AG08395 (cell line): Measurements from ENCODE around the gene NRXN3.

Source experiments
- DNase-seq: peaks from one replicate; pipeline ENCODE4 v3.0.0; 2012; ENCODE audit warnings: mixed read lengths, low spot score

Gene NRXN3

GRCh38 chr14:79293482-79294177 is 1123.5 kb downstream of the NRXN3 start:
- DNase-seq: no peak

- DNase-seq: no peak
Observed at GRCh38 chr14:79294499-79294898, 1124.3 kb downstream of the NRXN3 start.

GRCh38 chr14:79295385-79295784 is 1125.2 kb downstream of the NRXN3 start:
- DNase-seq: no peak

- DNase-seq: no peak
Observed at GRCh38 chr14:79298373-79298772, 1128.2 kb downstream of the NRXN3 start.

GRCh38 chr14:79299162-79299561 is 1129.0 kb downstream of the NRXN3 start:
- DNase-seq: no peak

GRCh38 chr14:79304279-79304678 is 1134.1 kb downstream of the NRXN3 start:
- DNase-seq: no peak

GRCh38 chr14:79306546-79306945 is 1136.4 kb downstream of the NRXN3 start:
- no peak for DNase-seq

GRCh38 chr14:79318371-79318770 is 1148.2 kb downstream of the NRXN3 start:
- DNase-seq: no peak

GRCh38 chr14:79320561-79320960 is 1150.4 kb downstream of the NRXN3 start:
- DNase-seq: no peak

- no peak for DNase-seq
Observed at GRCh38 chr14:79321070-79321469, 1150.9 kb downstream of the NRXN3 start.

- no peak for DNase-seq
Observed at GRCh38 chr14:79325071-79325470, 1154.9 kb downstream of the NRXN3 start.

GRCh38 chr14:79325557-79325956 is 1155.4 kb downstream of the NRXN3 start:
- DNase-seq: no peak

GRCh38 chr14:79328863-79329262 is 1158.7 kb downstream of the NRXN3 start:
- DNase-seq: no peak

- no peak for DNase-seq
Observed at GRCh38 chr14:79331830-79332229, 1161.7 kb downstream of the NRXN3 start.

- no peak for DNase-seq
Observed at GRCh38 chr14:79332504-79333197, 1162.5 kb downstream of the NRXN3 start.

- DNase-seq: no peak
Observed at GRCh38 chr14:79333198-79333546, 1163.0 kb downstream of the NRXN3 start.

- no peak for DNase-seq
Observed at GRCh38 chr14:79334272-79334671, 1164.1 kb downstream of the NRXN3 start.

- no peak for DNase-seq
Observed at GRCh38 chr14:79337761-79338160, 1167.6 kb downstream of the NRXN3 start.

- no peak for DNase-seq
Observed at GRCh38 chr14:79342942-79343341, 1172.8 kb downstream of the NRXN3 start.

- DNase-seq: no peak
Observed at GRCh38 chr14:79351011-79351410, 1180.8 kb downstream of the NRXN3 start.

- DNase-seq: no peak
Observed at GRCh38 chr14:79352076-79352630, 1182.0 kb downstream of the NRXN3 start.

- DNase-seq: no peak
Observed at GRCh38 chr14:79354336-79354735, 1184.2 kb downstream of the NRXN3 start.

GRCh38 chr14:79356040-79356439 is 1185.9 kb downstream of the NRXN3 start:
- no peak for DNase-seq

GRCh38 chr14:79357307-79357706 is 1187.1 kb downstream of the NRXN3 start:
- no peak for DNase-seq
